ENCODE data around the gene SEC14L5.
"Not testable (repeated sequence)": the region's sequence is repeated elsewhere in the genome, so short reads cannot be mapped to it uniquely, and the experiment has no call there.

Gene SEC14L5

GRCh38 chr16:4966736-4967453 lies 8.8 kb downstream of the SEC14L5 start:
- no peak overlapping the region for H3K4me3 ChIP-seq (ENCODE audit: low read length)
- DNase-seq (ENCODE audit: low read depth): no peak

DNA sequence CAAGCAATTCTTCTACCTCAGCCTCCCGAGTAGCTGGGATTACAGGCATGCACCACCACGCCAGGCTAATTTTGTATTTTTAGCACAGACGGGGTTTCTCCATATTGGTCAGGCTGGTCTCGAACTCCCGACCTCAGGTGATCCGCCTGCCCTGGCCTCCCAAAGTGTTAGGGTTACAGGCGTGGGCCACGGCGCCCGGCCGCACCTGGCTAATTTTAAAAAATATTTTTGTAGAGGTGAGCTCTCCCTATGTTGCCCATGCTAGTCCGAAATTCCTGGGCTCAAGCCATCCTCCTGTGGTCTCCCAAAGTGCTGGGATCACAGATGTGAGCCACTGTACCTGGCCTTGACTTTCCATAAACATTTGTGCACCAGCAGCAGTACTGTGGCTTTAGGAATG lies 10.1 kb downstream of the SEC14L5 start:
- not testable (repeated sequence) for H3K4me3 ChIP-seq (ENCODE audit: low read length); DNase-seq (ENCODE audit: low read depth)

More at GRCh38 chr16:4966736-4967453, 8.8 kb downstream of the SEC14L5 start:
- TF ChIP-seq, protein P1, sequence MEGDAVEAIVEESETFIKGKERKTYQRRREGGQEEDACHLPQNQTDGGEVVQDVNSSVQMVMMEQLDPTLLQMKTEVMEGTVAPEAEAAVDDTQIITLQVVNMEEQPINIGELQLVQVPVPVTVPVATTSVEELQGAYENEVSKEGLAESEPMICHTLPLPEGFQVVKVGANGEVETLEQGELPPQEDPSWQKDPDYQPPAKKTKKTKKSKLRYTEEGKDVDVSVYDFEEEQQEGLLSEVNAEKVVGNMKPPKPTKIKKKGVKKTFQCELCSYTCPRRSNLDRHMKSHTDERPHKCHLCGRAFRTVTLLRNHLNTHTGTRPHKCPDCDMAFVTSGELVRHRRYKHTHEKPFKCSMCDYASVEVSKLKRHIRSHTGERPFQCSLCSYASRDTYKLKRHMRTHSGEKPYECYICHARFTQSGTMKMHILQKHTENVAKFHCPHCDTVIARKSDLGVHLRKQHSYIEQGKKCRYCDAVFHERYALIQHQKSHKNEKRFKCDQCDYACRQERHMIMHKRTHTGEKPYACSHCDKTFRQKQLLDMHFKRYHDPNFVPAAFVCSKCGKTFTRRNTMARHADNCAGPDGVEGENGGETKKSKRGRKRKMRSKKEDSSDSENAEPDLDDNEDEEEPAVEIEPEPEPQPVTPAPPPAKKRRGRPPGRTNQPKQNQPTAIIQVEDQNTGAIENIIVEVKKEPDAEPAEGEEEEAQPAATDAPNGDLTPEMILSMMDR (IDR thresholded peaks at IDR 0.05; ENCODE audit: insufficient read depth, low read depth, low read length, missing control alignments): no peak

DNA sequence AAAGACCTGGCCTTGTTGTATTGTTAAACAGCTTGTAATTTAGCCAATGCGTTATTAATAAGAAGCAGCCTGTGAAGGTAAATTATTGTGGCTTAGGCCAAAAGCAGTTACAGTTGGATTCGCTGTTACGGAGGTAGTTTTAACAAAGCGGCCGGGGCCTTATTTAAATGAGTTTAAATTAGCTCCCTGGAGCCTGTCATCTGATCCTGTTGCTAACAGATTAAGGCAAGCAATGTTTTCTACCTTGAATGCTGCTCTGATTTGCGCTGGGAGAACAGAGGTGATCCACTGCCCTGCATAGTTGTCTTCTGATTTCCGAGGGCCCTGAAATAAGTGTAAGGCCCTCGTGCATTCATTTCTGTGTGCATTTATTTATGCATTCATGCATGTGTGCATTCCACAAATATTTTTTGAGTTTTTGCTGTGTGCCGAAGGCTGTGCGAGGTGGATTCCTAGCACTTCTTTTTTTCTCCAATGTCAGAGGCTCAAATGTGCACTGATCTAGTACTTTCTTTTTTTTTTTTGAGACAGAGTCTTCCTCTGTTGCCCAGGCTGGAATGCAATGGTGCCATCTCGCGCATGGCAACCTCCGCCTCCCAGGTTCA lies 10.9 kb downstream of the SEC14L5 start:
- no peak for DNase-seq (ENCODE audit: low read depth)
- TF ChIP-seq, protein P1 (IDR thresholded peaks at IDR 0.05; ENCODE audit: insufficient read depth, low read depth, low read length, missing control alignments): no peak
- H3K4me3 ChIP-seq (ENCODE audit: low read length): no peak overlapping the region

- no peak overlapping the region for H3K4me3 ChIP-seq (ENCODE audit: low read length)
- TF ChIP-seq, protein P1 (IDR thresholded peaks at IDR 0.05; ENCODE audit: insufficient read depth, low read depth, low read length, missing control alignments): no peak
Observed at GRCh38 chr16:4970010-4970409, 11.9 kb downstream of the SEC14L5 start.

DNA sequence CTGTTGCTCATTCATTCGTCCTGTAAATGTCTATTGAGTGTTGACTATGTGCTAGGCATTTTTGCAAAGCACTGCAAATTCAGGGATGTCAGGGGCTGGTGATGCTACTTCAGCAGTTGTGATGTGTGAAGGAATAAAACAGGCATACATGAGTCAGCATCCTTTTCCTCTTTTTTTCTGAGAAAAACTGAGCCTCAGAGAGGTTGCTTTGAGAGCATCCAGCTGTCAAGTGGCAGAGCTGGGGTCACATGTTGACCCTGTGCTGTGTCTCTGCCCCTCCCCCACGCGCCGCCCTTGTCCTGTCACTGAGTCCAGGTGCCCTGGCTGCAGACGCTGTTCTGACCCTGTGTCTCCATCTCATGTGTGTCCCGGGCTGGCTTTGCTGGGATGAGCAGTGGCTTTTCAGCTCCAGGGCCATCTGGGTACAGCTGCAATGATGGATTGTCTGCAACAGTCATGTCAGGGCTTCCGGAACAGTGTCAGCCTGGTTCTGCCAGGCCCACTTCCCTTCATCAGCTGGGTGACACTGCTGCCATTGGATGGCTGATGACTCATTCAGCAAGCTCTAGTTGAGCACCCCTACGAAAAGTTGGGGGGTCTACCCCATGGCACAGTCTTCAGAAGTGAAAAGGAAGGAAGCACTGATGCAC lies 14.9 kb downstream of the SEC14L5 start:
- H3K4me3 ChIP-seq (ENCODE audit: low read length): no peak overlapping the region
- no peak for DNase-seq (ENCODE audit: low read depth)
- TF ChIP-seq, protein P1 (IDR thresholded peaks at IDR 0.05; ENCODE audit: insufficient read depth, low read depth, low read length, missing control alignments): no peak

More at GRCh38 chr16:4970010-4970409, 11.9 kb downstream of the SEC14L5 start:
- DNase-seq (ENCODE audit: low read depth): no peak

- no peak for DNase-seq (ENCODE audit: low read depth)
- TF ChIP-seq, protein P1 (IDR thresholded peaks at IDR 0.05; ENCODE audit: insufficient read depth, low read depth, low read length, missing control alignments): no peak
- H3K4me3 ChIP-seq (ENCODE audit: low read length): no peak overlapping the region
Observed at GRCh38 chr16:4976079-4976478, 17.9 kb downstream of the SEC14L5 start.

- DNase-seq (ENCODE audit: low read depth): no peak
- TF ChIP-seq, protein P1 (IDR thresholded peaks at IDR 0.05; ENCODE audit: insufficient read depth, low read depth, low read length, missing control alignments): no peak
- no peak overlapping the region for H3K4me3 ChIP-seq (ENCODE audit: low read length)
Observed at GRCh38 chr16:4976611-4977145, 18.5 kb downstream of the SEC14L5 start.
